ENCODE measurements around the gene REX1BD. TPM values are rescaled to one million over a fixed set of nuclear protein-coding genes. Genes with fewer than 3 reads are reported as not detected.

REX1BD gene
- total and polyA plus RNA-seq, 2 of the 13 experiments (the other 11 are each of a cell fraction or from before 2014, with no cell fraction given) = 7.5 to 25.4 TPM

GRCh38 chr19:18588611-18589379 lies at the start of gene REX1BD (continued):
- TF ChIP-seq ZNF407 (CRISPR knock-in tag; IDR thresholded peaks at IDR 0.05; ENCODE audit: not compliant biosample characterization) (no peak), ZNF207 (IDR thresholded peaks at IDR 0.05; ENCODE audit: borderline replicate concordance) (no peak), MAFF (IDR thresholded peaks at IDR 0.05; ENCODE audit: low read depth, low read length) (no peak), PHF21A (CRISPR knock-in tag; IDR thresholded peaks at IDR 0.05) (peak; percentile 73; the same call in 1 of the 2 replicates), NFE2 (CRISPR knock-in tag; IDR thresholded peaks at IDR 0.05) (peak; percentile 52; the same call in 1 of the 2 replicates), ZNF282 (IDR thresholded peaks at IDR 0.05; ENCODE audit: partially characterized antibody) (no peak), ZFP1 (CRISPR knock-in tag; IDR thresholded peaks at IDR 0.05) (no peak; the same call in 1 of the 2 replicates), ZNF343 (CRISPR knock-in tag; IDR thresholded peaks at IDR 0.05) (no peak; the same call in 1 of the 2 replicates), GATAD2A (CRISPR knock-in tag; IDR thresholded peaks at IDR 0.05) (peak; percentile 67; the same call in 1 of the 2 replicates), ZNF414 (CRISPR knock-in tag; IDR thresholded peaks at IDR 0.05) (0 out of 2 replicates have a peak, but pooled peaks have one; percentile 17), ZNF143 (CRISPR knock-in tag; IDR thresholded peaks at IDR 0.05) (no peak; the same call in 1 of the 2 replicates), ZEB1 (IDR thresholded peaks at IDR 0.05; ENCODE audit: insufficient replicate concordance, low read depth) (peak; percentile 24), THRA (CRISPR knock-in tag; IDR thresholded peaks at IDR 0.05; ENCODE audit: borderline replicate concordance) (peak; percentile 80; the same call in 1 of the 2 replicates), GMEB2 (CRISPR knock-in tag; IDR thresholded peaks at IDR 0.05; ENCODE audit: low read depth) (peak; percentile 18; the same call in 1 of the 2 replicates), EEA1 (CRISPR knock-in tag; IDR thresholded peaks at IDR 0.05; ENCODE audit: borderline replicate concordance) (no peak), ZNF780A (CRISPR knock-in tag; IDR thresholded peaks at IDR 0.05) (no peak), RCOR2 (CRISPR knock-in tag; IDR thresholded peaks at IDR 0.05) (0 out of 2 replicates have a peak, but pooled peaks have one; percentile 35), ZNF460 (CRISPR knock-in tag; IDR thresholded peaks at IDR 0.05; ENCODE audit: borderline replicate concordance) (peak; percentile 60; the same call in 1 of the 2 replicates)
